GM18520 (cell line): Measurements from ENCODE around the gene CEP104.

Experiments
- ATAC-seq: cut with Tn5 transposase; IDR thresholded peaks from one replicate; pipeline ENCODE4 v1.9.1; 2021; ENCODE audit not compliant: unreplicated experiment

The CEP104 gene

GRCh38 chr1:3767328-3767925 is 89.6 kb downstream of the CEP104 start:
- ATAC-seq, result no peak

- ATAC-seq, result no peak
These were observed 93.5 kb downstream of the CEP104 start for GRCh38 chr1:3763351-3764125.

GRCh38 chr1:3762873-3763228 is 94.2 kb downstream of the CEP104 start:
- ATAC-seq, result no peak

GRCh38 chr1:3762151-3762872 is 94.7 kb downstream of the CEP104 start:
- no peak for ATAC-seq
